NT2/D1 (cell line): Measurements from ENCODE around the gene TBC1D32.

ENCODE experiments used
- DNase-seq: peaks from one replicate; pipeline ENCODE4 v3.0.0-alpha.2; 2011; ENCODE audit warnings: low read depth, low spot score
- H3K27me3 ChIP-seq: 2 replicates; pipeline ENCODE4 v1.6.0; 2011; ENCODE audit warnings: mild to moderate bottlenecking; ENCODE audit not compliant: insufficient read length, insufficient read depth
- H3K36me3 ChIP-seq: 2 replicates; pipeline ENCODE4 v1.6.1; 2011; ENCODE audit warnings: mild to moderate bottlenecking, low read length, mixed read lengths; ENCODE audit not compliant: insufficient read depth, insufficient read length
- H3K4me1 ChIP-seq: 2 replicates; pipeline ENCODE4 v1.5.1; 2011; ENCODE audit not compliant: insufficient read depth, insufficient read length
- H3K4me3 ChIP-seq: 2 replicates; pipeline ENCODE4 v1.5.1; 2011; ENCODE audit warnings: low read depth; ENCODE audit not compliant: insufficient read length
- H3K9ac ChIP-seq: 2 replicates; pipeline ENCODE4 v1.6.0; 2011; ENCODE audit warnings: low read depth; ENCODE audit not compliant: insufficient read length
- H3K9me3 ChIP-seq: 2 replicates; pipeline ENCODE4 v1.5.1; 2011; ENCODE audit warnings: mild to moderate bottlenecking, low read length; ENCODE audit not compliant: insufficient read depth
- SUZ12 ChIP-seq: IDR thresholded peaks from 2 replicates; pipeline ENCODE4 v1.6.1; 2011; ENCODE audit not compliant: insufficient read length, insufficient read depth; ENCODE audit errors: extremely low read depth
- YY1 ChIP-seq: IDR thresholded peaks from 2 replicates; pipeline ENCODE4 v1.6.1; 2011; ENCODE audit not compliant: insufficient read length, insufficient read depth
- ZNF274 ChIP-seq: IDR thresholded peaks from 2 replicates; pipeline ENCODE4 v1.6.1; 2011; ENCODE audit warnings: mild to moderate bottlenecking, low read depth, low read length

TBC1D32 gene

DNA sequence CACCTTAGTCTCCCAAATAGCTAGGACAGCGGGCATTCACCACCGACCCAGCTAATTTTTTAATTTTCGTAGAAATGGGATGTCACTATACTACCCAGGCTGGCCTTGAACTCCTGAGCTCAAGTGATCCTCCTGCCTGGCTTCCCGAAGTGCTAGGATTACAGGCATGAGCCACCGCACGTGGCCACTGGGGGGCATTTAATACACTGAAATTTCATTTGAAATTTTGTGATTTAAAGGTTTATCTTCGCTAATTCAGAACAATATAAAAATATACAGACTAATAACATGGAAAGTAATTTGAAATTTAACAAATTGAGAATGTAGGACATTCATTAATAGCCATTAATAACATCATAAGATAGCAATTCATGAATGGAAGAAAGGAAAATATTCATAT lies 20.5 kb upstream of the TBC1D32 start:
- no peak for TF ChIP-seq ZNF274
- no peak for TF ChIP-seq YY1
- TF ChIP-seq SUZ12: no peak
- no peaks in the 10 kb centered on the region for H3K27me3 ChIP-seq
- no peaks in the 10 kb centered on the region for H3K9me3 ChIP-seq
- H3K36me3 ChIP-seq: no peaks in the 10 kb centered on the region
- DNase-seq: no peak
- no peak overlapping the region for H3K9ac ChIP-seq
- H3K4me1 ChIP-seq: no peaks in the 10 kb centered on the region
- no peak overlapping the region for H3K4me3 ChIP-seq

DNA sequence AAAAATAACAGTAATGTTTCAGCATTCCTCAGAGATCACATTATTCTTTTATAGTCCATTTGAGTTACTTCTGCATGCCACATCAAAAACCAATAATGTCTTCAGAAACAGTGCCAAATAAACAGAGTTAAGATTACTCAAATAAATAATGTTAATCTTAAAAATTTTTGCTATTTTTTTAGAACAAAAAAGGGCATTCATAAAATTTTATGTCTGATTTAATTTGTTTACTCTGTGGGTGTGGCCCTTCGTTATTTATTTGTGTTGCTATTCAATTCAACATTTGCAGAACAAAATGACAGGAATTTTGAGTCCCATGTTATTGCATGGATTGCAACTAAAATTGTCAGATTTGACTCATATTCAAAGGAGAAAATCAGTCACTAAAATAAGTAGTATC lies 18.7 kb upstream of the TBC1D32 start:
- Histone ChIP-seq H3K4me1 (no peaks in the 10 kb centered on the region), H3K4me3 (no peak overlapping the region), H3K9ac (no peak overlapping the region), H3K27me3 (no peaks in the 10 kb centered on the region), H3K36me3 (no peaks in the 10 kb centered on the region), H3K9me3 (no peaks in the 10 kb centered on the region)
- TF ChIP-seq YY1 (no peak), SUZ12 (no peak), ZNF274 (no peak)
- no peak for DNase-seq

DNA sequence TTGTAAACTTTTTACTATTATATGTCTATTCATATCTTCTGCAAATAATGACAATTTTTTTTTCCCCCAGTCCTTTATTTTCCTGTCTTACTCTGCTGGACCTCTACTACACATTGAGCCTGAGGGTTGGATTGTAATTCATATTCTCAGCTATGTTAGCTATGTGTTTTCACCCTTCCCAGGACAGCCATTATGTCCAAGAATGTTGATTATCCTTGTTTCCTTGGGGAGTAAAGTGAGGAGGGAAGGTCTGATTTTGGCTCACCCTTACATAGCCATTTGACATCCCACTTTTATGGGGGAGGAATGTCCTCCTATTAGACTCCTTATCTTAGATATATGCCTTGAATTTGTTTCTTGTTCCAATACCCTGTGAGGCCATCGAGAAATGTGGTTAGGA lies 17.6 kb upstream of the TBC1D32 start:
- TF ChIP-seq ZNF274 (no peak), SUZ12 (no peak), YY1 (no peak)
- no peak for DNase-seq
- Histone ChIP-seq H3K36me3 (no peaks in the 10 kb centered on the region), H3K9ac (no peak overlapping the region), H3K27me3 (no peaks in the 10 kb centered on the region), H3K9me3 (no peaks in the 10 kb centered on the region), H3K4me1 (no peaks in the 10 kb centered on the region), H3K4me3 (no peak overlapping the region)

DNA sequence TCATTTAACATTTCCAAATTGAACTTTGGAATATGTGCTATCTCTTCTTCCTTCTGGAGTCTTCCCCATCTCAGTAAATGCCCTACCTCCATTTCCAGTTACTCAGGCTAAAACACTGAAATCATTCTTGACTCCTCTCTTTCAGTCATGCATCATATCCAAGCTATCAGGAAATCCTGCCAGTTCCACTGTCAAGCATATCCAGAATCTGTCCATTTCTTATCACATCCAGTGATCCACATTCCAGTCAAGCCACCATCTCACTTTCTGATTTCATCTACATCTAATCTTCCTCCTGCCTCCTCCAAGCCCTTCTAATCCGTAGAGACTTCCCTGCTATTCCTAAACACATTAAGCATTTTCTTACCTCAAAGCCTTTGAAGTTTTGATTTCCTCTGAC lies 15.3 kb upstream of the TBC1D32 start:
- no peaks in the 10 kb centered on the region for H3K9me3 ChIP-seq
- DNase-seq: no peak
- no peaks in the 10 kb centered on the region for H3K4me1 ChIP-seq

DNA sequence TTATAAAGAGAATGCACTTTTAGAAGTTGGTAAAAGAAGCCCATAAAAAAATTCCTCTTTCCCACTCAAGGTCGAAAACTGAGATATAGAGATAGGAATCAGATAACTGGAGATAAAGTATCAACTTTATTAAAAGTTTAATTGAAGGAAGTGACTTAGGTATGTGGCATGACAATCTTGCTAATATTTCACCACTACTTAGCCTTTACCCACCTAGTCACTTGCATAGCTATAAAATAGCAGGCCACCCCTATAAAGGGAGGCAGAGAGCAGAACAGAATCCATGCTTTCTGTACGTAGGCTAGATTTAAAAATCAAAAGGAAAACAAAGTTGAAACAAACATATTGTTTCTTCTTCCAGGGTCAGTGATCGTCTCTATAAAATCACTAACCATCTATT lies 13.2 kb upstream of the TBC1D32 start:
- no peaks in the 10 kb centered on the region for H3K9me3 ChIP-seq
- TF ChIP-seq SUZ12: no peak
- no peak for TF ChIP-seq ZNF274
- TF ChIP-seq YY1: no peak
- H3K4me3 ChIP-seq: no peak overlapping the region
- H3K27me3 ChIP-seq: no peaks in the 10 kb centered on the region
- no peak overlapping the region for H3K9ac ChIP-seq
- H3K36me3 ChIP-seq: no peaks in the 10 kb centered on the region
- H3K4me1 ChIP-seq: no peaks in the 10 kb centered on the region
- no peak for DNase-seq

More for the DNA sequence above, 15.3 kb upstream of the TBC1D32 start:
- no peak overlapping the region for H3K9ac ChIP-seq
- no peaks in the 10 kb centered on the region for H3K27me3 ChIP-seq
- H3K4me3 ChIP-seq: no peak overlapping the region
- no peaks in the 10 kb centered on the region for H3K36me3 ChIP-seq
- no peak for TF ChIP-seq YY1
- TF ChIP-seq ZNF274: no peak
- no peak for TF ChIP-seq SUZ12

DNA sequence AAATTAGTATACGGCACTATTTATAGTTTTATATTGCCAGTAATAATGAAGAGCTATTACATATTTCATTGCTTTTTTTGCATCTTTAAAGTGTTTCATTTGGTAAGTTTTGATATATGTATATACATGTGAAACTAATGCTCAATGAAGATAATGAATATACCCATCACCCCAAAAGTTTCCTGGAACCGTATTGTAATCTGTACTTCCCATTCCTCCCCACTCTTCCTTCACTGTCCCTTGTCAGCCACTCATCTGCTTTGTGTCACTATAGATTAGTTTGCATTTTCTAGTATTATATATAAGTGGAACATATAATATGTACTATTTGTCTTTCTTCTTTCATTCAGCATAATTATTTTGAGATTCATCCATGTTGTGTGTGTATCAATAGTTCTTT lies 10.3 kb upstream of the TBC1D32 start:
- H3K9me3 ChIP-seq: no peaks in the 10 kb centered on the region
- H3K4me1 ChIP-seq: no peaks in the 10 kb centered on the region
- TF ChIP-seq SUZ12 (no peak), YY1 (no peak), ZNF274 (no peak)
- no peaks in the 10 kb centered on the region for H3K36me3 ChIP-seq
- no peak overlapping the region for H3K9ac ChIP-seq
- no peak for DNase-seq
- no peak overlapping the region for H3K4me3 ChIP-seq
- H3K27me3 ChIP-seq: no peaks in the 10 kb centered on the region

DNA sequence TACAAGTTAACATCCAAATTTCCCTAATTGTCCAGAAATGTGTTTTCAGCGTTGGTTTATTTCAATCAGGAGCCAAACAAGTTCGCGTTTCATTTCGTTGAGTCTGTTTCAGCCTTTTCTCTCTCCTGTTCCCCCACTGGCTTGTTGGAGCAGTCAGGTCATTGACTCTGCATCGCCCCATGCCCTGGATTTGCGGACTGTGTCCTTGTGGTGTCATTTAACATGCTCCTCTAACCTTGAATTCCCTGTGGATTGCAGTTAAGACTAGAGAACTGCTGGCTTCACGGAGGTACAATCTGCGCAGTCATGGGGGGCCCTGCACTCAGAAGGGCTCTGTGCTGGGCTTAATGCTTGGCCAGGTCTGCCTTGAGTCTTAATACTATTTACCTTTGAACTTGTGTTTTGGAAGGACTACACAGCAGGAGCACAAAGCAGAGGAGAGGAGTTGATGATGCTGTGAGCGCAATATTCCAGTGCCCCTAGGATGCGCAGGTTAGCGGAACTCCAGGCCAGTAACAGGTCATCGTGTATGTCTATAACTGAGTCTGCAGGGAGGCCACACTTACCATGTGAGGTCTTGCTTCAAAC lies 5.5 kb upstream of the TBC1D32 start:
- H3K9ac ChIP-seq: no peak overlapping the region
- H3K4me3 ChIP-seq: no peak overlapping the region
- H3K36me3 ChIP-seq: no peaks in the 10 kb centered on the region
- H3K4me1 ChIP-seq: no peaks in the 10 kb centered on the region
- no peaks in the 10 kb centered on the region for H3K9me3 ChIP-seq
- H3K27me3 ChIP-seq: no peaks in the 10 kb centered on the region
- TF ChIP-seq YY1 (no peak), SUZ12 (no peak)
- no peak for DNase-seq

DNA sequence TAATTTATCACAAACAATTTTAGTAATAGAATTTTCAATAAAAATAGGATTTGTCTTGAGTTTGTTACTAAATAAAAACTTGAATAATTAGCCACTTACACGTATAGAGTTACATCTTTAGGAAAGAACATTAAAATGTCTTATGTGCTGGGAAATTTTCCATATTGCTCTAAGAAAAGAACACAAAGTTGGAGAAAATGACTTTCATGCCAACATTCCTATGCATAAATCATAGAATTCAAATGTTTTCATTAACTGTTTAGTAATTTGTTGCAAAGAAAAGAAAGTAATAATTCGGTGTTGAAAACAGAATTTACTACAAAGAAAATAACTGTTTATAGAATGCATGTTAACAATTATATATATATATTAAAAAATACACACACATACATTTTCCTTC lies 4.7 kb upstream of the TBC1D32 start:
- H3K9me3 ChIP-seq: no peaks in the 10 kb centered on the region
- DNase-seq: no peak
- no peaks in the 10 kb centered on the region for H3K4me1 ChIP-seq
- no peaks in the 10 kb centered on the region for H3K27me3 ChIP-seq
- H3K36me3 ChIP-seq: no peaks in the 10 kb centered on the region
- H3K9ac ChIP-seq: no peak overlapping the region
- no peak for TF ChIP-seq ZNF274
- no peak for TF ChIP-seq SUZ12
- no peak for TF ChIP-seq YY1
- H3K4me3 ChIP-seq: no peak overlapping the region
